H1 (cell line): Measurements from ENCODE around the gene DENND1A. TPM values are rescaled to one million over a fixed set of nuclear protein-coding genes. Genes with fewer than 3 reads are reported as not detected.

Experiments
- CTCF ChIA-PET: fragments of 300-600 bp; sonication (Branson Sonifier 250); formaldehyde crosslinking; loops from one replicate; lab custom pipeline; 2021; ENCODE audit not compliant: partially characterized antibody; lab: Charles Lee
- POLR2A ChIA-PET: fragments of 300-600 bp; sonication (Branson Sonifier 250); formaldehyde crosslinking; loops from one replicate; lab custom pipeline; 2021; ENCODE audit warnings: inconsistent platforms; ENCODE audit not compliant: partially characterized antibody; lab: Charles Lee
- DNase-seq, 2 experiments: peaks; one replicate each; pipeline versions ENCODE4 v3.0.0 to v3.0.0-alpha.2; 2010 to 2022; ENCODE audit warnings: low spot score in 2 of 2, low read depth in 1 of 2, mixed read lengths in 1 of 2
- FAIRE-seq: peaks from 2 replicates; lab custom pipeline; 2011; peaks lifted over from hg19 to GRCh38; lab: Jason Lieb, UNC
- H2AFZ ChIP-seq: 2 replicates; pipeline ENCODE4 v1.8.1; 2012; ENCODE audit warnings: low read length, inconsistent platforms
- H2AK5ac ChIP-seq: 2 replicates; pipeline ENCODE4 v1.6.1; 2013; ENCODE audit warnings: low read depth, low read length
- H2BK120ac ChIP-seq: replicated peaks from 2 replicates; pipeline ENCODE3; 2013; ENCODE audit warnings: low read depth, low read length, inconsistent platforms
- H2BK12ac ChIP-seq: 2 replicates; pipeline ENCODE4 v1.6.1; 2013; ENCODE audit warnings: low read depth, low read length
- H2BK15ac ChIP-seq: 2 replicates; pipeline ENCODE4 v1.6.1; 2013; ENCODE audit warnings: low read length
- H2BK20ac ChIP-seq: 2 replicates; pipeline ENCODE4 v1.6.1; 2013; ENCODE audit warnings: low read length
- H2BK5ac ChIP-seq: 2 replicates; pipeline ENCODE4 v1.6.1; 2013; ENCODE audit warnings: low read depth, low read length
- H3K14ac ChIP-seq: 2 replicates; pipeline ENCODE4 v1.6.1; 2013; ENCODE audit warnings: inconsistent platforms; ENCODE audit not compliant: insufficient read length
- H3K18ac ChIP-seq: 2 replicates; pipeline ENCODE4 v1.6.1; 2013; ENCODE audit warnings: low read length; ENCODE audit errors: extremely low read depth
- H3K23ac ChIP-seq: 2 replicates; pipeline ENCODE4 v1.6.1; 2013; ENCODE audit warnings: inconsistent platforms; ENCODE audit not compliant: insufficient read length
- H3K23me2 ChIP-seq: 2 replicates; pipeline ENCODE4 v1.6.1; 2013; ENCODE audit warnings: low read depth, low read length
- H3K27ac ChIP-seq: 2 replicates; pipeline ENCODE4 v1.6.1; 2011; ENCODE audit warnings: low read depth, low read length, inconsistent platforms
- H3K27me3 ChIP-seq, 4 experiments: replicated peaks in 1 of 4; 1 replicate in 1 of 4; 2 replicates in 3 of 4; pipeline versions ENCODE4 v1.6.1 to v1.8.1; 2011 to 2013; ENCODE audit warnings: low read length in 3 of 4, mild to moderate bottlenecking in 3 of 4, inconsistent platforms in 2 of 4, mixed read lengths in 2 of 4, moderate library complexity in 1 of 4; ENCODE audit not compliant: control insufficient read depth in 3 of 4, insufficient read depth in 3 of 4; ENCODE audit errors: extremely low read depth in 1 of 4
- H3K36me3 ChIP-seq, 4 experiments: 2 replicates each; pipeline versions ENCODE4 v1.6.1 to v1.8.1; 2011 to 2013; ENCODE audit warnings: mild to moderate bottlenecking in 4 of 4, low read length in 3 of 4, moderate library complexity in 2 of 4, control low read depth in 1 of 4, inconsistent platforms in 1 of 4; ENCODE audit not compliant: insufficient read depth in 4 of 4, control insufficient read depth in 2 of 4
- H3K4ac ChIP-seq: replicated peaks from 2 replicates; pipeline ENCODE3; 2013; ENCODE audit warnings: low read length, low read depth, mixed read lengths, inconsistent platforms; ENCODE audit not compliant: insufficient read length
- H3K4me1 ChIP-seq, 4 experiments: replicated peaks in 1 of 4; 1 replicate in 1 of 4; 2 replicates in 3 of 4; pipeline versions ENCODE4 v1.6.1 to v1.8.1; 2011 to 2013; ENCODE audit warnings: low read length in 3 of 4, inconsistent platforms in 2 of 4, mixed read lengths in 1 of 4; ENCODE audit not compliant: insufficient read depth in 4 of 4, control insufficient read depth in 3 of 4
- H3K4me2 ChIP-seq, 2 experiments: 2 replicates each; pipeline versions ENCODE4 v1.6.1 to v1.8.1; 2011 to 2013; ENCODE audit warnings: low read depth in 2 of 2, low read length in 2 of 2, control low read depth in 1 of 2, inconsistent platforms in 1 of 2, mild to moderate bottlenecking in 1 of 2; ENCODE audit not compliant: insufficient read depth in 1 of 2
- H3K4me3 ChIP-seq, 4 experiments: fragments of 200-600, 300-600 bp in 1 of 4; sonication (generic), shearing (Covaris generic), sonication (Bioruptor Twin) in 1 of 4; 2 replicates each; pipeline versions ENCODE4 v1.5.1 to v1.8.1; 2011 to 2016; ENCODE audit warnings: low read length in 4 of 4, low read depth in 3 of 4, control low read depth in 2 of 4, inconsistent platforms in 2 of 4, mild to moderate bottlenecking in 2 of 4, mixed read lengths in 1 of 4, moderate library complexity in 1 of 4; ENCODE audit not compliant: insufficient read depth in 2 of 4; ENCODE audit errors: extremely low read depth in 1 of 4
- H3K56ac ChIP-seq: replicated peaks from 2 replicates; pipeline ENCODE3; 2013; ENCODE audit warnings: low read depth, mild to moderate bottlenecking, mixed read lengths, low read length, inconsistent platforms; ENCODE audit not compliant: insufficient read length
- H3K79me1 ChIP-seq: 2 replicates; pipeline ENCODE4 v1.6.1; 2013; ENCODE audit warnings: low read depth, low read length, control low read depth
- H3K79me2 ChIP-seq, 2 experiments: 2 replicates each; pipeline versions ENCODE4 v1.6.1 to v1.8.1; 2012 to 2013; ENCODE audit warnings: low read length in 2 of 2, mild to moderate bottlenecking in 2 of 2, inconsistent platforms in 1 of 2; ENCODE audit not compliant: insufficient read depth in 2 of 2, control insufficient read depth in 1 of 2
- H3K9ac ChIP-seq, 4 experiments: replicated peaks in 1 of 4; 1 replicate in 1 of 4; 2 replicates in 3 of 4; pipeline versions ENCODE4 v1.6.1 to v1.8.1; 2011 to 2013; ENCODE audit warnings: low read depth in 3 of 4, low read length in 3 of 4, control low read depth in 2 of 4, mild to moderate bottlenecking in 2 of 4, moderate library complexity in 2 of 4, inconsistent platforms in 1 of 4; ENCODE audit errors: extremely low read depth in 1 of 4
- H3K9me3 ChIP-seq, 2 experiments: 2 replicates each; pipeline versions ENCODE4 v1.6.1 to v1.8.1; 2012 to 2013; ENCODE audit warnings: mild to moderate bottlenecking in 2 of 2, moderate library complexity in 2 of 2, control low read depth in 1 of 2, inconsistent platforms in 1 of 2, low read depth in 1 of 2, low read length in 1 of 2, mixed read lengths in 1 of 2; ENCODE audit not compliant: insufficient read depth in 2 of 2
- H4K20me1 ChIP-seq, 2 experiments: replicated peaks in 1 of 2; 2 replicates each; pipeline versions ENCODE3 to v1.8.1; 2011 to 2013; ENCODE audit warnings: inconsistent platforms in 2 of 2, low read length in 2 of 2, mild to moderate bottlenecking in 1 of 2; ENCODE audit not compliant: insufficient read depth in 2 of 2, control insufficient read depth in 1 of 2
- H4K5ac ChIP-seq: 2 replicates; pipeline ENCODE4 v1.6.1; 2013; ENCODE audit warnings: low read length, low read depth, mixed read lengths, inconsistent platforms; ENCODE audit not compliant: insufficient read length
- H4K8ac ChIP-seq: 2 replicates; pipeline ENCODE4 v1.8.0; 2013; ENCODE audit warnings: mild to moderate bottlenecking, moderate library complexity, low read length, inconsistent platforms; ENCODE audit not compliant: insufficient read depth; ENCODE audit errors: extremely low read depth
- H4K91ac ChIP-seq: replicated peaks from 2 replicates; pipeline ENCODE3; 2013; ENCODE audit warnings: low read length, mixed read lengths, inconsistent platforms; ENCODE audit not compliant: insufficient read length
- CREB1 ChIP-seq: IDR thresholded peaks from 2 replicates; pipeline ENCODE4 v1.6.1; 2012; ENCODE audit warnings: inconsistent platforms
- SIN3A ChIP-seq, 2 experiments: IDR thresholded peaks in 1 of 2; conservative IDR thresholded peaks in 1 of 2; 2 replicates each; pipeline ENCODE4 v1.6.1; 2011 to 2012; ENCODE audit warnings: low read length in 2 of 2, improper control_type of control experiment in 1 of 2, low read depth in 1 of 2, mild to moderate bottlenecking in 1 of 2
- SIRT6 ChIP-seq: IDR thresholded peaks from one replicate; pipeline ENCODE4 v1.7.1; 2012; ENCODE audit warnings: low read length, inconsistent platforms
- SRF ChIP-seq: IDR thresholded peaks from 2 replicates; pipeline ENCODE4 v1.6.1; 2011; ENCODE audit warnings: mild to moderate bottlenecking, low read depth, low read length, moderate library complexity
- TEAD4 ChIP-seq: IDR thresholded peaks from 2 replicates; pipeline ENCODE4 v1.6.1; 2012; ENCODE audit warnings: low read depth, low read length, inconsistent platforms, mixed read lengths
- WGBS, 2 experiments: shearing (Covaris generic) in 1 of 2; methylation state at CpG; one replicate each; pipeline versions ENCODE4 v1.1.6 to v1.1.7; 2013 to 2015; ENCODE audit warnings: low lambda C conversion rate in 2 of 2, mixed read lengths in 2 of 2, inconsistent platforms in 1 of 2, low coverage in 1 of 2, missing lambda C conversion rate in 1 of 2; ENCODE audit not compliant: insufficient replicate concordance in 2 of 2, insufficient coverage in 1 of 2, insufficient read length in 1 of 2; ENCODE audit errors: extremely low coverage in 1 of 2, missing lambda C conversion rate in 1 of 2; 5-methylcytosine and 5-hydroxymethylcytosine counted together
- polyA plus RNA-seq, 7 experiments: library from polyadenylated mRNA; depleted of rRNA in 3 of 7; stranded (reverse) in 5 of 7; unstranded in 2 of 7; fragments of >200 nt in 5 of 7; fragments of 200-250 nt in 2 of 7; gene quantifications; 1 replicate in 5 of 7; 2 replicates in 1 of 7; 4 replicates in 1 of 7; pipeline versions ENCODE4 v1.2.1 to v1.2.3, GENCODE V29; 2011 to 2013; ENCODE audit warnings: missing spikeins in 2 of 7, mixed read lengths in 2 of 7
- total RNA-seq: library from RNA; stranded (reverse); fragmentation: NEBNext Ultra II Directional; extraction: Animal tissue kit (Norgen Biotek cat#: 25700); gene quantifications from 2 replicates; pipeline ENCODE4 v1.2.1, GENCODE V29; 2021

The DENND1A gene
- total and polyA plus RNA-seq, 2 of the 8 experiments (the other 6 are each of a cell fraction or from before 2014, with no cell fraction given), result 24.1 to 26.4 TPM

- no peak overlapping the region for H2AK5ac ChIP-seq
- no peak overlapping the region for H2BK15ac ChIP-seq
- no peak overlapping the region for H2BK5ac ChIP-seq
- H4K91ac ChIP-seq, result no peak overlapping the region
- H2BK12ac ChIP-seq, result no peak overlapping the region
- H3K9me3 ChIP-seq, result no peaks in the 10 kb centered on the region
- peaks cover 8% of the 10 kb centered on the region; the same call in 1 of the 2 replicates for H3K23me2 ChIP-seq
- peak overlapping the region; percentile 69 to 91 (median 74) for H3K4me3 ChIP-seq
- no peaks in the 10 kb centered on the region for H3K36me3 ChIP-seq
- H4K5ac ChIP-seq, result no peak overlapping the region
- no peak overlapping the region for H3K23ac ChIP-seq
- peaks cover 4% of the 10 kb centered on the region for H3K79me1 ChIP-seq
- no peaks in the 10 kb centered on the region for H3K27me3 ChIP-seq
- H4K8ac ChIP-seq, result no peak overlapping the region
- CTCF ChIA-PET, result no interaction called here
- TF ChIP-seq SIN3A (conservative IDR thresholded peaks at IDR 0.05 in 1 of 2, IDR thresholded peaks at IDR 0.05 in 1 of 2; ENCODE audit: low read depth in 1 of 2, low read length in 2 of 2) (0 out of 4 replicates have a peak, but pooled peaks of 1 of the 2 experiments have one; percentile 39), TEAD4 (no peak), CREB1 (no peak), SRF (peak; percentile 90), SIRT6 (no peak)
- H3K79me2 ChIP-seq, result peaks cover 2 to 41% of the 10 kb centered on the region in 2 experiments; a peak in 2 of 4 replicates
- peaks cover 16 to 29% (median 27%) of the 10 kb centered on the region in 4 experiments for H3K4me1 ChIP-seq
- H3K14ac ChIP-seq, result no peak overlapping the region
- no peak overlapping the region for H3K18ac ChIP-seq
- H2BK120ac ChIP-seq, result no peak overlapping the region
- H4K20me1 ChIP-seq, result peaks cover 5 to 6% of the 10 kb centered on the region in 2 experiments
- DNase-seq (peak in 1 of 2 experiments; percentile 66), FAIRE-seq (no peak)
- peak overlapping the region in 3 of 4 experiments; percentile 25 to 83 (median 45); a peak in 6 of 7 replicates for H3K9ac ChIP-seq
- H3K4me2 ChIP-seq, result peak overlapping the region; percentile 76 to 96
- H2BK20ac ChIP-seq, result no peak overlapping the region
- no peak overlapping the region for H3K4ac ChIP-seq
- no peak overlapping the region for H3K27ac ChIP-seq
- no peak overlapping the region for H2AFZ ChIP-seq
- H3K56ac ChIP-seq, result peak overlapping the region; percentile 37
- 2% methylated on average over 17 of the region's 50 CpGs; no CpG with 5 or more reads in 1 of the 2 experiments for WGBS, 2 experiments
- POLR2A ChIA-PET, result interaction anchor here (1.5 to 1.7 kb wide), 2 partner anchors 11 to 34 kb away, joined by 3 to 6 read pairs; no protein-coding TSS in a partner anchor
Observed at GRCh38 chr9:123929177-123929869, 603 bp downstream of the DENND1A start.
